ENCODE measurements around the gene ZNF740.
"Not testable (repeated sequence)": the region's sequence is repeated elsewhere in the genome, so short reads cannot be mapped to it uniquely, and the experiment has no call there.

Gene ZNF740

DNA sequence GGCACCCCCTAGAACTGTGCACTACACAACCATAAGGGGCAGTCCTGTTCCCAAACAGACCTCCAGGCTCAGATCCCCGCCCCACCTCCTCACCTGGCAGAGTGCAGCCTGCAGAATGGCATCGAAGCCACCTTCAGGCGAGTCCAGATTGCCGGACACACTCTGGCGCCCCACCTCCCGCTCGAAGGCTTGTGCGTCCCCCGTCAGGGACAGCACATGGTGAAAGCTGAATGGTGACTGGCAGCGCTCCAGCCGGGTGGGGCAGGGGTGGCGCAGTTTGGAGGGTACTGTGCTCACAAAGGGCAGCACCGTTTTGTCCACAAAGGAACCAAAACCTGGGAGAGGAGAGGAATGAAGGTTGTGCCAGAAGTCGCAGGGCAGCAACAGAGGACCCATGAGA is 16.0 kb downstream of the ZNF740 start:
- no peak for DNase-seq

GRCh38 chr12:53197011-53197640 is 16.6 kb downstream of the ZNF740 start:
- DNase-seq, result no peak

GRCh38 chr12:53198486-53199110 is 18.1 kb downstream of the ZNF740 start:
- DNase-seq, result peak; percentile 30

DNA sequence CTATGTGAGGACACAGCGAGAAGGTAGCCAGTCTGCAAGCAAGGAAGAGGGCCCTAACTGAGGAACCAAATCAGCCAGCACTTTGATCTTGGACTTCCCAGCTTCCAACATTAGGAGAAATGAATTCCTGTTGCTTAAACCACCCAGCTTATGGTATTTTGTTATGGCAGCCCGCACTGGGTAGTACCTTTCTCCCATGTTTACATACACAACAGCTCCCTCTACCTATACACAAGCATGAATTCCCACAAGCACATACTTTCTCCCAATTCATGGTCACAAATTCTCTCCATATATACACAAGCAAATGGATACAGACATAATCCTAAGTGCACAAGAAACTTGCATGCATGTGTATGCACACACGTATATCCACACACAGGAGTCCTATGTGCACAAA is 19.2 kb downstream of the ZNF740 start:
- no peak for DNase-seq

DNA sequence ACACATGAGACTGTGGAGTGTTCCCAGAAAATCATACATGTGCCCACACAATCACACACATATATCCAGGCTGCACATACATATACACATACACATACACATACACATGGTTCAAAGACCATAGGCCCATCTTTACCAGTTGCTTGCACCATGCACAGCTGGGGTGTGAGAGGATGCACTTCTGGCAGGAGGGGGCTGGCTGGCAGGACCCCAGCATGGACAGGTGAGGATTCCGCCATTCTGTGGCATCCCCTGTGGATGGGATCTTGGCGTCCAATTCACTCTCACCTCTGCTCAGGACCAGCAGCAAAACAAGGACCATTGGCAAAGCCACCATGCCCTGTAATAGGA is 19.6 kb downstream of the ZNF740 start:
- no peak for DNase-seq

DNA sequence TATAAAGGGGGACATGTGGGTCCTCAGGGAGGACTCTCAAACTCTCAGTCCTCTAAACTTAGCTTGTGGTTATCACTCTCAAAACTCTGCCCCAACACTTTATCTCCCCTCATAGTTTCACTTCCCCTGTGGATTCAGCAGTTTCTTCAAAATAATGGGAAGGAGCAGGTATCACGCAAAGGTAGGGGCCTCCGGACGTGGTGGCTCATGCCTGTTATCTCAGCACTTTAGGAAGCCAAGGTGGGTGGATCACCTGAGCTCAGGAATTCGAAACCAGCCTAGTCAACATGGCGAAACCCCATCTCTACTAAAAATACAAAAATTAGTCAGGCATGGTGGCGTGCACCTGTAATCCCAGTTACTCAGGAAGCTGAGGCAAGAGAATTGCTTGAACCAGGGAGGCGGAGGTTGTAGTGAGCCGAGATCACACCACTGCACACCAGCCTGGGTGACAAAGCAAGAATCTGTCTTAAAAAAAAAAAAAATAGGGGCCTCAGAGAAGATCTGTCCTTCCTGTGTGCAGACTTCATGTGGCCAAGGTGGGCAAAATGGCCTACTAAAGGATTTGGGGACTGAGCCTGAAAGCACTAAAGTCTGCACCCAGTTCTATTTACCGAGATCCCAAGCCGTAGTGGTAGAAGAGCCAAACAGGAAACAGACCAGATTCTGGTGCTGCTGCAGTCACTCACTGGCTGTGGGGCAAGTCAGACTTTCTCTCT is 20.1 kb downstream of the ZNF740 start:
- DNase-seq, result no peak

- DNase-seq, result no peak
Observed at GRCh38 chr12:53201177-53201541, 20.6 kb downstream of the ZNF740 start.

DNA sequence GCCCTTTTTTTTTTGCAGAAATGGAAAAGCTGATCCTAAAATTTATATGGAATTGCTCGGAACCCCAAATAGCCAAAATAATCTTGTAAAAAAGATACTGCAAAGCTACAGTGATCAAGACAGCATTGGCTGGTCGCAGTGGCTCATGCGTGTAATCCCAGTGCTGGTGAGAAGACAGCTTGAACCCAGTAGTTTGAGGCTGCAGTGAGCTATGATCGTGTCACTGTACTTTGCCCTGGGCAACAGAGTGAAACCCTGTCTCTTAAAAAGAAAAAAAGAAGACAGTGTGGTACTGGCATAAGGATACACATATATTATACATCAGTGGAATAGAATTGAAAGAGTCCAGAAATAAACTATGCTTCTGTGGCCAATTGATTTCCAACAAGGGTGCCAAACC is 21.1 kb downstream of the ZNF740 start:
- no peak for DNase-seq

DNA sequence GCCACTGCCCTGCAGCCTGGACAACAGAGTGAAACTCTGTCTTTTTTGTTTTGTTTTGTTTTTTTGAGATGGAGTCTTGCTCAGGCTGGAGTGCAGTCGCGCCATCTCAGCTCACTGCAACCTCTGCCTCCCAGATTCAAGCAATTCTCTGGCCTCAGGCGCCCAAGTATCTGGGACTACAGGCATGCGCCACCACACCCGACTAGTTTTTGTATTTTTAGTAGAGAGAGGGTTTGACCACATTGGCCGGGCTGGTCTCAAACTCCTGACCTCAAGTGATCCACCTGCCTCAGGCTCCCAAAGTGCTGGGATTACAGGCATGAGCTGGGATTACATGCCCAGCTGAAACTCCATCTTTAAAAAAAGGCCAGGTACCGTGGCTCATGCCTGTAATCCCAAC is 21.8 kb downstream of the ZNF740 start:
- DNase-seq, result not testable (repeated sequence)

GRCh38 chr12:53204351-53204750 is 23.8 kb downstream of the ZNF740 start:
- no peak for DNase-seq

DNA sequence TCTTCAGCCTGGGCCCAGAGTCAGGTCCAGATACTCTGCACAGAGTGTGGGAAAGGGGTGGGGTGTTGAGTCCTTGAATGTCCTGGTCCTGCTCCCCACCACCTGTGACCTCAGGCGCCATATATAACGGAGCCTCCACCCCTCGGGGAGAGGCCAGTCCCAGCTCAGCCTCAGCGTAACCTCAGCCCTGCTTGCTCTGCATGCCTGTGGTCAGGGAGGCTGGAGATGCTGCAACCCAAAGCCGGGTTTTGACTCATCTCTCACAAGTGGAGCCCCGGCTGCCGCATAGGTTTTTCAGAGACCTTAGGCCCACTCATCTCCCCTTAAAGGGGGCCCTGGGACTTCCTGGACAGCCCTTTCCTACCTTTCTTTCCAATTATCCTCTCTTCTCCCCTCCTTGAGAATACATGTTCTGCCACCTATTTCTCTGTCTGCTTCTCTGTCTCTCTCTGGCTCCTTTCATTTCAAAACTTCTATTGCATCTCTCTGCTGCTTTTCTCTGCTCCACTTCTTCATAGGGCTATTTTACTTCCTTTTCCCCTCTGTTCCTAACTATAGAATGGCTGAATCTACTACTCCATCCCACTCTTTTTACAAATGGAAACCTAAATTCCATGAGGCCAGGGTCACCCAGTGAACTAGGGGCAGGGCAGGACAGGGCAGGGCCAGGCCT is 25.4 kb downstream of the ZNF740 start:
- DNase-seq, result peak; percentile 62

DNA sequence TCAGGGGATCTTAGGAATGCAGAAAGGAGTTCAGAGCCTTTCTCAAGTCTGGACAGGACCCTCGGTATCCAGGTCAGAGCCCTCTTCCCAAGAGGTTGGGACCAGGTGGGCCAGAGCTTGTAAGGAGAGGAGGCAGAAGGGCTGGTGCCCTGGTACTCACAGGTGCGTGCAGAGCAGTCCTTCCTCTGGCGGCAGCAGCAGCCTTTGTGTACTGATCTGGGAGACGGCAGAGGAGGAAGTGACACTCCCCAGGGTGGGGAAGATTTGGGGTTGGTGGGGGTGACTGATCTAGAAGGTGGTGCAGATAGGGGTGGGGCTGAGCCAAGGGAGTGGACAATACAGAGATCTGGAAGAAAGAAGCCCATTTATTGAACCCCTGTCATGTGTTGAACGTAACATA is 26.5 kb downstream of the ZNF740 start, which contains the start of gene ITGB7:
Gene ITGB7, minus strand, starts transcription at position 210 of the 400 bp plus-strand sequence. CDS start 6,808 bp downstream, outside the sequence.
- DNase-seq, result peak; percentile 77

DNA sequence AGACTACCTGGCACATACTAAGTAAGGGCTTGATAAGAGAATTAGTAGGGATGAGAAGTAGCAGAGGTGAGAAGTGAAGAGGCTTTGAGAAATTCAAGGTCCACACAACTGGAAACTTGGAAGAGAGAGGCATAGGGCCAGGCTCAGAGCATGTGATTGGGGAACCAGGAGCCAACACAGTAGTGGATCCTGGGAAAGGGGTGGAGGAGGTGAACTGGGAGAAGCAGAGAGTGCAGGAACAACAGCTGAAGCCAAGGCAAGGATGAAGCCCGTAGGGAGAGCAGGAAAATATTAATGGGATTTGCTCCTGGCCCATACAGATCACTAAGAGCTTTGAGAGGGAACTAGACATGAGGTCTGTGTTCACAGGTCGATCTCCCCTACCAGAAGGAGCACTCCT is 27.9 kb downstream of the ZNF740 start:
- DNase-seq, result no peak

DNA sequence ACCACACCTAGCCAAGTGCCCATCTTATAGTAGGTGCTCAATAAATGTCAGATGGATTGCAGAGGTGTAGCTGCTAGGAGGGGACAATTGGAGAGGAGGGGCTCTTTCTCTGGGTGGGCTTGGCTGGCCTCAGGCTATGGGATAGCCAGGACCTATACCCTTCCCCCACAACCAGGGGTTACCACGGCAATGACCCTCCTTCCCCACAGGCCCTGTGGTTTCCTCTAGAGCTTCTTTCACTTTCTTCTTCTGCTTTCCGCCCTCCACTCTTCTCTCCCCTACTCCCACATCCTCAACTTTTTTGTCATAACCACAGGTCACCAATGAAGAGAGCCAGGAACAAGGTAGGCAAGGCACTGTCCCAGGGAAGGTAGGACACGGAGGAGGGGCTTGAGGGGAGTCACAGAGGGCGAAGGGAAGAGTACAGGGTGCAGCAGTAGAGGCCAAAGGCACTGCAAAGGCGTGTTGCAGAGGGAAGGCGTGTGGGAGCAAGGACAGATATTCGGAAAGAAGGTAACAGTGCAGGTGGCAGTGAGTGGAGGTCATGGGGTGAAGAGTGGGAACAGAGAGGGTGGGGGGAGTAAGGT is 28.4 kb downstream of the ZNF740 start:
- DNase-seq, result no peak

- no peak for DNase-seq
Observed at GRCh38 chr12:53210843-53211242, 30.3 kb downstream of the ZNF740 start.

GRCh38 chr12:53211476-53212381 is 31.2 kb downstream of the ZNF740 start:
- no peak for DNase-seq

DNA sequence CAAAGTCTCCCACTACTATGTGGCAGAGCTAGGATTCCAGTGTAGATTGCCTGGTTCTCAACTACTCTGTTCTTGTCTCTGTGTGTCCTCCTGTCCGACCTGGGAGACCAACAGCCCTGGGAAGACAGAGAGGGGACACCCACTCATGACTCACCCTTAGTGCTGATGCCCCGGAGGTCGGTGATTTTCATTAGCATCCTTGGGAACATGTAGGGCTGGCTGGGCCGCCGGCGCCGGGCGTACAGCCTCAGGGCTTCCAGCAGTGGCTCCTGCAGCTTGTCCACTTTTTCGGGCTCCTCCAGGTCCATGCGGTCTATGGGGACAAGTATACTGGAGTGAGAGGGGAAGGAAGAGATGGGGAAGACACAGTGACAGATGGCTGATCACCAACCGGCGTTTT is 32.4 kb downstream of the ZNF740 start:
- DNase-seq, result no peak

GRCh38 chr12:53213348-53213747 is 32.8 kb downstream of the ZNF740 start:
- DNase-seq, result peak; percentile 85

DNA sequence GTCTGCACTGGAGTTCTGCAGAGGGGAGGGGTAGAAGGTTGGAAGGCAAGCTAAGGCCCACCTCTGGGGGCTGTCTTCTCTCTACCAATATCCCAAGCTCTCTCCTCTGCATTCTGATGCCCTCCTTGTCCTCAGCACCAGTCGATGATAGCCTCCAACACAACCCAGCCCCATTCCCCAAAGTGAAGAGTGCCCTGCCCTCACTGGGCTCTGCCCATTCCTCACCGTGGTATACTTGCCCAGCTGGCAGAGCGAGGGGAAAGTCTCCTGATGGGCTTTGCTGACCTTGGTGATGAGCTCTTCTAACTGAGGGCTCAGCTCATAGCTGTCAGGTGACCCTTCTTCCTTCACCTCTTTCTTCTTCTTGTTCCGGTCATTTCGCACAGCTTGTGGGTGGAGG is 33.7 kb downstream of the ZNF740 start:
- no peak for DNase-seq

DNA sequence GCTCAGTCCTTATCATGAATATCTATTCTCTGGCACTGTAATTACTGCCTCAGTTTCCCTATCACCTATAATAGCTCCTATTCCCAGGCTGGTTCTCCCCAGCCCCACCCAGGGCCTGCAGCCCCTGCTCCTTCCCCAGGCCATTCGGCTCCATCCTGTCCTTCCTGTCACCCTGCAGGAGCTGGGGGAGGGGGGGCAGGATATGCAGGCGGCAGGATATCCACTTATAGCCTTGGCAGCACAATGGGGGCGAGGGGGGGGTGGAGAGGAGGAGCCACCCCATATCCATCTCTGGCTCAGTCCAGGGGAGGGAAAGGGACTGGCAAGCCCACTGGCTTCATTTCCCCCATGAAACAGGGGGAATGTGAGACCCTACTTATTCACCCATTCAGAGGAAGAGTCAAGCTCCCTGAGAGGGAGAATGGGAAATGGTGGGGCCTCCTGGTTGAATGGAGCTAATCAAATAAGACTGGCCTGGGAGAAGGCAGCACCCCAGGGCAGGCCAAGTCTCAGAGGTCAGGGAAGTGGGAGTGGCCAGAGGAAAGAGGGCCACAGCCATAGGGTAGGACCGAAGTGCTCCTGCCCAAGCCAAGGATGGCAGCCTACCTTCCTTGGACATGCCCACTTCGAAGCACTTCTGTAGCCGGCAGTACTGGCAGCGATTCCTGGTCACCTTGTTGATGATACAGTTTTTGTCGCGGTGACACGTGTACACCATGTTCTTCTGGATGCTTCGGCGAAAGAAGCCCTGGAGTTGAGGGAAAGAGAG is 34.3 kb downstream of the ZNF740 start:
- DNase-seq, result no peak

DNA sequence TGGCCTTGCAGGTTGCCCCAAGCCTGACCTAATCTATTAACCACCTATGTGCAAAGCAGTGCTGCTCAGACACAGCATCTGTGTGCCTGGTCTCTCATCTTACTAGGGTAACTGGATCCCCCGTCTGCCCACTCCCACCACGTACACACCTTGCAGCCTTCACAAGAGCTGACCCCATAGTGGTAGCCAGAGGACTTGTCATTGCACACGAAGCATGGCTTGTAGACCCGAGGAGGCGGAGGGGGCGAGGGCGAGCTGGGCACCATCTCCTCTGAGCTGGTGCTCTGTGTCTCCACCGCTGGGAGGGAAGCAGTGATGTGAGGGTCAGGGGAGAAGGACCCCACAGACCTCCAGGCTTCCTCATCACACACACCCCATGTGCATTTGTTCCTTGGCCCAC is 35.0 kb downstream of the ZNF740 start:
- DNase-seq, result no peak
